ENCODE data around the gene ATCAY. TPM values are rescaled to one million over a fixed set of nuclear protein-coding genes. Genes with fewer than 3 reads are reported as not detected.

The ATCAY gene
- polyA plus RNA-seq, 1 donor from 2014 or later, result 73.8 TPM

- Histone ChIP-seq H3K27ac (ENCODE audit: low read length) (no peak overlapping the region), H3K36me3 (ENCODE audit: insufficient read depth, low read length) (peaks cover 18% of the 10 kb centered on the region), H4K20me1 (ENCODE audit: insufficient read depth) (no peaks in the 10 kb centered on the region), H3F3A (ENCODE audit: insufficient read depth, low read length, poor library complexity, severe bottlenecking) (no peaks in the 10 kb centered on the region), H3K9me2 (ENCODE audit: insufficient read depth, low read length) (no peaks in the 10 kb centered on the region), H3K9ac (ENCODE audit: low read length) (no peak overlapping the region), H3K4me3 (ENCODE audit: low read length) (no peak overlapping the region), H3K79me2 (replicated peaks; ENCODE audit: insufficient read depth, low read length) (no peaks in the 10 kb centered on the region), H3K9me3 (ENCODE audit: low read length) (peaks cover 4% of the 10 kb centered on the region), H3K27me3 (ENCODE audit: insufficient read depth, low read depth, low read length) (no peaks in the 10 kb centered on the region), H3K4me2 (ENCODE audit: low read length) (no peak overlapping the region), H2AFZ (ENCODE audit: low read depth, low read length) (no peak overlapping the region)
- TF ChIP-seq TAF1 (IDR thresholded peaks at IDR 0.05; ENCODE audit: low read depth), result no peak
These were observed 17.9 kb downstream of the ATCAY start for GRCh38 chr19:3898426-3898825.

GRCh38 chr19:3899531-3900294 lies 19.2 kb downstream of the ATCAY start:
- Histone ChIP-seq H3K27me3 (ENCODE audit: insufficient read depth, low read depth, low read length) (no peaks in the 10 kb centered on the region), H3K4me2 (ENCODE audit: low read length) (no peak overlapping the region)
- TF ChIP-seq CTCF (IDR thresholded peaks at IDR 0.05; ENCODE audit: poor library complexity, severe bottlenecking) (no peak), EZH2 (IDR thresholded peaks at IDR 0.05; ENCODE audit: borderline replicate concordance, insufficient read depth, low read length, poor library complexity, severe bottlenecking) (no peak), SMC3 (conservative IDR thresholded peaks at IDR 0.05; ENCODE audit: poor library complexity) (no peak), EP300 (conservative IDR thresholded peaks at IDR 0.05; ENCODE audit: poor library complexity, severe bottlenecking) (no peak), RAD21 (conservative IDR thresholded peaks at IDR 0.05) (no peak), REST (IDR thresholded peaks at IDR 0.05; ENCODE audit: borderline replicate concordance) (no peak), MXI1 (conservative IDR thresholded peaks at IDR 0.05; ENCODE audit: poor library complexity, severe bottlenecking) (no peak), TAF1 (IDR thresholded peaks at IDR 0.05; ENCODE audit: low read depth) (no peak), POLR2AphosphoS5 (IDR thresholded peaks at IDR 0.05) (no peak)

More at GRCh38 chr19:3899531-3900294, 19.2 kb downstream of the ATCAY start:
- Histone ChIP-seq H3K79me2 (replicated peaks; ENCODE audit: insufficient read depth, low read length) (no peaks in the 10 kb centered on the region), H2AFZ (ENCODE audit: low read depth, low read length) (no peak overlapping the region), H3K27ac (ENCODE audit: low read length) (no peak overlapping the region), H3K9me2 (ENCODE audit: insufficient read depth, low read length) (no peaks in the 10 kb centered on the region), H3K9me3 (ENCODE audit: low read length) (peaks cover 4% of the 10 kb centered on the region), H3F3A (ENCODE audit: insufficient read depth, low read length, poor library complexity, severe bottlenecking) (no peaks in the 10 kb centered on the region), H3K36me3 (ENCODE audit: insufficient read depth, low read length) (peaks cover 18% of the 10 kb centered on the region), H3K9ac (ENCODE audit: low read length) (no peak overlapping the region), H4K20me1 (ENCODE audit: insufficient read depth) (no peaks in the 10 kb centered on the region), H3K4me3 (ENCODE audit: low read length) (no peak overlapping the region)
